ENCODE data around the gene DCBLD2.

DNA sequence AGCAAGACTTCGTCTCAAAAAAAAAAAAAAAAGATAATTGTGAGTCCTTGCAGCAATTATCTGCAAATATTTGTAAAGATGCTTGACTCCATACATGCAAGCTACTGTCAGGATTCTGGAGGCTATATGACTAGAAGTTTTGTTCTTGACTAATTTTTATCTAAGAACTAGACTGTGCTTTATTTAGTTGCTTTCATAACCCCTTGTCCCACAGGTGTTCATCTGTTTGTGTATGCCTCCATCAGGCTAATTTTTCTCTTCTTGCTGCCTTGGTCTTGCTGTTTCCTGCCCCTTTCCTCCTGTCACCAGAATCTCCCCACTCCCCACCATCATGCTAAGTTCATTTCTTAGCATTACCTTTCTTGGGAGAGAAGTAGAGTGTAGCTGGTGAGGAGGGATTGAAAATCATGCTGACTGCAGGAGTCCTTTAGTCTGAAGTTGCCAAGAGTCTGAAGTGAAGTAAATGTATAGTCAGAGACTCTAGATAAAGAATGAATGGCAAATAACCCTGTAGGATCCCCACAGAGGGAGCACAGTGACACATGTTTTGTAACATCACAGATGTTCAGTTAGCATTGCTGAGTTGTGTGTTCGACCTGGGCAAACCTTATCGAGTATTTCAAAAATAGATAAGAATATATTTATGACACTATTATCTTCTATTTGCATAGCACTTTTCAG, 125.9 kb downstream of the DCBLD2 start:
- TF ChIP-seq CTCF (conservative IDR thresholded peaks at IDR 0.05; ENCODE audit: low read depth, low read length) (no peak), EZH2 (IDR thresholded peaks at IDR 0.05; ENCODE audit: borderline replicate concordance, low read depth, low read length, poor library complexity, severe bottlenecking) (no peak)
